IPS DF 6.9 (cell line): ENCODE data around the gene ENG.
"Not testable (repeated sequence)": the region's sequence is repeated elsewhere in the genome, so short reads cannot be mapped to it uniquely, and the experiment has no call there.

ENCODE experiments used
- DNase-seq: peaks from one replicate; pipeline ENCODE4 v3.0.0-alpha.2; 2013; ENCODE audit warnings: low read depth, low spot score
- H3K27ac ChIP-seq: one replicate; pipeline ENCODE4 v1.5.1; 2013; ENCODE audit warnings: low read length, control low read depth
- H3K27me3 ChIP-seq: 2 replicates; pipeline ENCODE4 v1.6.1; 2013; ENCODE audit warnings: mild to moderate bottlenecking, low read length; ENCODE audit not compliant: control insufficient read depth, insufficient read depth
- H3K36me3 ChIP-seq: 2 replicates; pipeline ENCODE4 v1.6.1; 2013; ENCODE audit warnings: low read length; ENCODE audit not compliant: control insufficient read depth, insufficient read depth
- H3K4me1 ChIP-seq: 2 replicates; pipeline ENCODE4 v1.6.1; 2013; ENCODE audit warnings: low read length; ENCODE audit not compliant: control insufficient read depth, insufficient read depth
- H3K4me3 ChIP-seq: 2 replicates; pipeline ENCODE4 v1.5.1; 2013; ENCODE audit warnings: mild to moderate bottlenecking, low read length
- H3K9me3 ChIP-seq: 2 replicates; pipeline ENCODE4 v1.6.1; 2013; ENCODE audit warnings: low read length, inconsistent platforms; ENCODE audit not compliant: control insufficient read depth, insufficient read depth
- WGBS: extraction: QIAGEN DNeasy Blood & Tissue Kit; methylation state at CpG from one replicate; pipeline ENCODE4 v1.1.7; 2013; ENCODE audit warnings: mixed read lengths, missing lambda C conversion rate; ENCODE audit not compliant: insufficient read length, insufficient coverage; 5-methylcytosine and 5-hydroxymethylcytosine counted together

Gene ENG

DNA sequence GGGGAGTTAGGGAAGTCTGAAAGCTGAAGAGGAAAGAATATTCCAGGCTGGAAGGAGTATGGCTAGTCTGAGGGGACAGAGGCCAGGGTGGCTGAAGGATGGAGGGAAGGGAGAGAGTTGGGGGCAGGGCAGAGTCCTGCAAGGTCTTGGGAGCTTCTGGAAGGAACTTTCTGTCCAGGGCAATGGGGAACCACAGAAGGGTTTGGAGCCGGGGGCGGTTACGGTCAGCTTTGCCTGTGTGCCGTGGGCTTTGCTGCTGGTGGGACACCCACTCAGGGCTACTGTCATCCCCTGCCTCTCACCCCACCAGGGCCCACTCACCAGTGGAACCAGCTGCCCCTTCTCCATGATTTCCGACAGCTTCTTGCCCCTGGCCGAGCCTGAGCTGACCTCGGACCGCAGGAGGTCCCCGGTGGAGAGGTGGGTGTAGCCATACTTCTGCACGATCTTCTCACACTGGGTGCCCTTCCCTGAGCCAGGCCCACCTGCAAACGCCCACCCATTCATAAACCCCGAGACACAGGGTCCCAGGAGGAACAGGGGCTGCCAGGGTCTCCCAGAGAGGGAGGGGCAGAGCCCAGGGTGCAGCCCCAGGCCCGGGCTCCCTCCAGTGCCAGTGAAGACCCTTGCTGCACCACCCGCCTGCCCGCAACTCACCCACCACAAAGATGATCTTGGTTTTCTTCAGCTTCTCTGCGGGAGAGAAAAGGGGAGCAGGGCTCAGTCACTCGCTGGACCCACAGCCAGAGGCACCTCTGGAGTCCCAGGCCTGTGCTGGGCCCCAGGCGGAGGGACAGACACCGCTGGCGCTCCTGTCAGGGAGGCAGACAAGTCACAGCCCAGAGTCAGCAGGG, 18.1 kb upstream of the ENG start:
- DNase-seq, result no peak
- Histone ChIP-seq H3K27me3 (no peaks in the 10 kb centered on the region), H3K4me3 (no peak overlapping the region), H3K36me3 (0 out of 2 replicates have a peak, but pooled peaks cover under 1% of the 10 kb centered on the region), H3K4me1 (peaks cover 3% of the 10 kb centered on the region; the same call in 1 of the 2 replicates), H3K9me3 (no peaks in the 10 kb centered on the region), H3K27ac (no peak overlapping the region)
- WGBS, result no CpG with 5 or more reads among the region's 20 CpGs

DNA sequence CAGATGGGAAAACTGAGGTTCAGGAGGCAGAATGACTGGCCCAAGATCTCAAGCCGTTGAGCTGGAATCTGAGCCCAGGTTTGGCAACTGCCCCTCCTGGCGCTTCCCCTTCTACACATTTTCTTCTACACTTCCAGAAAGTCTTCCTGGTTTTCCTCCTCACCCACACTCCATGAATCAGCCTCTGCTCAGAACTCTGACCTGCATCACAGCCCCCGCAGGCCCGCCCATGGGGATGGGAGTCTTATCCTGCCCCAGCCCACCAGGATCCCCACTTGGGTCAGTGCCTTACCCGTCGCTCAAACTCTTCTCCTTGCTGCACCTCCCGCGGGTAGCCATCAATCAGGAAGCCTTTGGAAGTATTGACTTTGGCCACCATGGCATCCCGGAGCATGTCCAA, 17.1 kb upstream of the ENG start:
- Histone ChIP-seq H3K9me3 (no peaks in the 10 kb centered on the region), H3K27me3 (no peaks in the 10 kb centered on the region), H3K4me3 (no peak overlapping the region), H3K27ac (no peak overlapping the region), H3K36me3 (peaks cover 4% of the 10 kb centered on the region; the same call in 1 of the 2 replicates), H3K4me1 (0 out of 2 replicates have a peak, but pooled peaks cover 1% of the 10 kb centered on the region)
- no CpG with 5 or more reads among the region's 9 CpGs for WGBS
- no peak for DNase-seq

- no peak overlapping the region for H3K27ac ChIP-seq
- DNase-seq, result no peak
- WGBS, result no CpG with 5 or more reads among the region's 12 CpGs
- H3K27me3 ChIP-seq, result no peaks in the 10 kb centered on the region
- 0 out of 2 replicates have a peak, but pooled peaks cover 1% of the 10 kb centered on the region for H3K4me1 ChIP-seq
- peaks cover 4% of the 10 kb centered on the region; the same call in 1 of the 2 replicates for H3K36me3 ChIP-seq
- no peaks in the 10 kb centered on the region for H3K9me3 ChIP-seq
- no peak overlapping the region for H3K4me3 ChIP-seq
These were observed 16.4 kb upstream of the ENG start for GRCh38 chr9:127870887-127871286.

DNA sequence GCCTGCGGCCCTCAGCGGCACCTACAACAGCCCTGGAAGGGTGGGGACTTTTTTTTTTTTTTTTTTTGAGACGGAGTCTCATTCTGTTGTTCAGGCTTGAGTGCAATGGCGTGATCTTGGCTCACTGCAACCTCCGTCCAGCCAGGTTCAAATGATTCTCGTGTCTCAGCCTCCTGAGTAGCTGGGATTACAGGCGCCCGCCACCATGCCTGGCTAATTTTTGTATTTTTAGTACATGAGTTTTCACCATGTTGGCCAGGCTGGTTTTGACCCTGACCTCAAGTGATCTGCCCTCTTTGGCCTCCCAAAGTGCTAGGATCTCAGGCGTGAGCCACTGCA, 15.7 kb upstream of the ENG start:
- not testable (repeated sequence) for H3K4me3 ChIP-seq, H3K4me1 ChIP-seq, H3K27ac ChIP-seq, H3K36me3 ChIP-seq, DNase-seq, H3K9me3 ChIP-seq, H3K27me3 ChIP-seq
- WGBS, result no CpG with 5 or more reads among the region's 9 CpGs

- Histone ChIP-seq H3K4me3 (no peak overlapping the region), H3K27ac (no peak overlapping the region), H3K9me3 (no peaks in the 10 kb centered on the region), H3K36me3 (peaks cover 4% of the 10 kb centered on the region; the same call in 1 of the 2 replicates), H3K27me3 (no peaks in the 10 kb centered on the region), H3K4me1 (0 out of 2 replicates have a peak, but pooled peaks cover 1% of the 10 kb centered on the region)
- WGBS, result no CpG with 5 or more reads among the region's 18 CpGs
- peak; percentile 54 for DNase-seq
These were observed 15.1 kb upstream of the ENG start for GRCh38 chr9:127869310-127870152.

DNA sequence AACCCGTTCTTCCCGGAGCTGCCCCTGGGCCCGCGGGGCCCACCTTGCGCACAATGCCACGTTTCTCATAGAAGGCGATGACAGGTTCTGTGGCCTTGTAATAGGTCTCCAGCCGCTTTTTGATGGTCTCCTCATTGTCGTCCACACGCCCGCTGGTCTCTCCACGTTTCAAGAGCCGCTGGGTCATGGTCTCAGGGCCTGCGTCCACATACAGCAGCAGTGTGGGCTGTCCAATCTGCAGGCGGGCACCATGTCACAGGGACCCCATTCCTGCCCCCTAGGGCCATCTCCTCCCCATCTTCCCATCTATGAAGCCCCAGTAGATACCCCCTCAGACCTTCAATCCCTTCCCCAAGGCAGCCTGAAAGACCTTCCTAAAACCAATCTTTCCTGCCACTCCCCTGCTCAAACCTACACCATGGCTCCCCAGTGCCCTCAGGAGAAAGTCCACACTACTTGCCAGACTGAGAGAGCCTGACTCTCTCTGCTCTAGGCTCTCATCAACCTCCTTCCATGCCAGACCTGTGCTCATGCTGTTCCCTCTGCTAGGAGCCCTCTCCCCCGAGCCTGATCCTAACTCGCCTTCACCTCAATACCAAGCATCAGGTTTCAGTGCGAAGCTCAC, 13.9 kb upstream of the ENG start:
- 0 out of 2 replicates have a peak, but pooled peaks cover 1% of the 10 kb centered on the region for H3K4me1 ChIP-seq
- no peak overlapping the region for H3K27ac ChIP-seq
- no peak overlapping the region for H3K4me3 ChIP-seq
- no peaks in the 10 kb centered on the region for H3K27me3 ChIP-seq
- WGBS, result no CpG with 5 or more reads among the region's 18 CpGs
- H3K9me3 ChIP-seq, result no peaks in the 10 kb centered on the region
- no peak for DNase-seq
- peaks cover 4% of the 10 kb centered on the region; the same call in 1 of the 2 replicates for H3K36me3 ChIP-seq

DNA sequence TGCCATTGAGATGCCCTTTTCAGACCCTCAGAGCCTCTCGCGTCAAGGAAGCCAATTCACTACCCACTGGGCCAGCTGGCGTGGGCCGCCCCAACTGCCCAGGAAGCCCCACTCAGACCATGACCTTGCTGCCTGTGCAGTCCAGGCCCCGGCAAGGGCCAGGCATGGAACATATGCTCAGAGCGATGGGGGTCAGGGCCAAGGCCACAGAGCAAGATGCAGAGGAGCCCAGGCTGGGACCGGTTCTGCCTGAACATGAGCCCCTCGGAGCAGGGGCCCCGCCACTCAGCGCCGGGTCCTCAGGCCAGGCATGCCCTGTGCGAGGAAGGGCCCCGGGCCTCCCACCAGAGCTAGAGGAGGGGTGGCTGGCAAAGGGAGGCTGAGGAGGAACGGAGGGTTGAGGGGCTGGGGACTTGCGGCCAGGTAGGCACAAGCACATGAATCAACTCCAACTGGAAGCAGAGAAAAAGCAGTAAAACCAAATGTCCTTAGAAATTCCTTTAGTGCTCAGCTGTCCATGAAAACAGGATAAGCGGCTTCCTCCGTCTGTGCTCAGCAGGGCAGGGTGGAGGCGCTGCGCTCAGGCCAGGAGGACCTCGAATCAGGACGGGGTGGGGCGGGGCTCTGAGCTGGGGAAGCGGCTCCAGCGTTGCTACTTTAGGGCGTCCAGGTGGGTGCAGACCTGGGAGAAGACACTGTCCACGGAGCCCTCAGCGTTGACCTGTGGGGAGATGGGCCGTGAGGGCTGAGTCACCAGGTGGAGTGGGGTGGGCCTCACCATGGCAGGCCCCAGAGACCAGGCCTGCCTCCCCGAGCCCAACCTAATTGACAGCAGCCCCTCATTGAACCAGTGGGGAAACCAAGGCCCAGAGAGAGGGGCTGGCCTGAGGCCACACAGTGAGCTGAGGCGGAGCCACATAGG, 13.2 kb upstream of the ENG start:
- no peak overlapping the region for H3K4me3 ChIP-seq
- no peaks in the 10 kb centered on the region for H3K27me3 ChIP-seq
- no peaks in the 10 kb centered on the region for H3K9me3 ChIP-seq
- no CpG with 5 or more reads among the region's 30 CpGs for WGBS
- no peak for DNase-seq
- H3K27ac ChIP-seq, result no peak overlapping the region
- H3K36me3 ChIP-seq, result peaks cover 4% of the 10 kb centered on the region; the same call in 1 of the 2 replicates
- 0 out of 2 replicates have a peak, but pooled peaks cover 1% of the 10 kb centered on the region for H3K4me1 ChIP-seq

DNA sequence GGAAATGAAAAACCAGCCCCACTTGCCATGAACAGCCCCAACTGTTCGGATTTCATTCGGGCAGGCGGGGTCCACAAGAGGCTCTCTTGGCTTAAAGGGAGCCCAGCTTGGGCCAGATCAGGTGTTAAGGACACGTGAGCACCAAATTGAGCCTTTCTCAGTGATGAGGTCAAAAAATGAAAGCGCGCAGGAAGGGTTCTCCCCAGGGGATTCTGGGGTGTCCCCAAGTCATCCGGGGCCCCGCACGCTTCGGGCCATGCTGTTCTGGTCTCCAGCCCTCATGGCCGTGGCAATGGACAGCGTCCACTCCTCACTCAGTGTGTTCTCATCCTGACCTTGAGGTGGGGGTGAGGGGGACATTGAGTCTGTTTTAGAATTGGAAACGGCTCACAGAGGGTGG, 12.1 kb upstream of the ENG start:
- no CpG with 5 or more reads among the region's 13 CpGs for WGBS
- Histone ChIP-seq H3K36me3 (peaks cover 4% of the 10 kb centered on the region; the same call in 1 of the 2 replicates), H3K27me3 (no peaks in the 10 kb centered on the region), H3K27ac (no peak overlapping the region), H3K4me1 (0 out of 2 replicates have a peak, but pooled peaks cover 1% of the 10 kb centered on the region), H3K4me3 (no peak overlapping the region), H3K9me3 (no peaks in the 10 kb centered on the region)
- no peak for DNase-seq

DNA sequence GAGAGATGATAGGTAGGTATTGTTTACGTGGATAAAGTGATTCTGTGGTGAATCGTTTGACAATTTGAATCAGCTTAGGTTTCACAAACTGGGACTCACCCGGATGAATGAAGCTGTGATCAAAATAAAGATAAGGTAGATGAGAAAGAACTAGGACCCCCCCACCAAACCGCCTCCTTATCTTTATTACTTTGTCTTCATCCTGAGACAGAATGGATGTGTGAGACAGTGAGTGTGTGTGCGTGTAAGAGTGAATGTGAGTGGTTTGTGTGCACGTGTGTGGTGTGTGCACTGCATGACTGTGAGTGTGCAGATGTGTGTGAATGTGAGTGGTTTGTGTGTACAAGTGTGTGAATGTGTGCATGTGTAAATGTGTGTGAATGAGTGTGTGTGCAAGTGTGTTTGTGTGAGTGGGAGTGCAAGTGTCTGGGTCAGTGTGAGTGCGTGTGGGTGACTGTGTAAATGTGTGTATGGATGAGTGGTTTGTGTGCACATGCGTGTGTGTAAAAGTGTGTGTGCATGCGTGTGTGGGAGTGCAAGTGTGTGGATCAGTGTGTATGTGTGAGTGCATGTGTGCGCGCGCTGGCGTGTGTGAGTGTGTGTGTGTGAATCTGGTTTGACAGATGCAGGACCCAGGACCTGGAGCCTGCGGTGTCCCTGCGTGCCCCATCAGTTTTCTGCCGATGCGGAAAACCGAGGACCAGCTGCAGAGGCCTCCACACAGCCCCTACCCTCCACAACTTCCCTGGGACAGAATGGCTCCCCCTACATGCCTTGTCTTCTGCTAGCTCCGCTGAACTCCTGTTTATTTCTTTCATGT, 11.4 kb upstream of the ENG start:
- H3K27ac ChIP-seq, result no peak overlapping the region
- H3K4me3 ChIP-seq, result no peak overlapping the region
- no peak for DNase-seq
- 0 out of 2 replicates have a peak, but pooled peaks cover 1% of the 10 kb centered on the region for H3K4me1 ChIP-seq
- WGBS, result 100% methylated on average over 4 of the region's 19 CpGs
- H3K9me3 ChIP-seq, result no peaks in the 10 kb centered on the region
- no peaks in the 10 kb centered on the region for H3K27me3 ChIP-seq
- peaks cover 4% of the 10 kb centered on the region; the same call in 1 of the 2 replicates for H3K36me3 ChIP-seq
